CD4-positive, alpha-beta T cell treated with Interleukin-1 beta for 1 hour (primary cell): ENCODE results near the gene MRPL4.

Experiments
- DNase-seq, 2 donors: peaks; one replicate each; pipeline ENCODE4 v3.0.0-alpha.2; 2020 to 2022

The MRPL4 gene

GRCh38 chr19:10290357-10290875 lies 38.4 kb downstream of the MRPL4 start:
- DNase-seq, result no peak

GRCh38 chr19:10290876-10291553 lies 39.0 kb downstream of the MRPL4 start:
- DNase-seq, result peak; percentile 62 to 69

GRCh38 chr19:10291554-10292205 lies 39.7 kb downstream of the MRPL4 start:
- no peak for DNase-seq

GRCh38 chr19:10292206-10292788 lies 40.3 kb downstream of the MRPL4 start:
- peak; percentile 75 to 76 for DNase-seq

- DNase-seq, result no peak
Measured at GRCh38 chr19:10292789-10293636, 41.0 kb downstream of the MRPL4 start.

GRCh38 chr19:10293637-10294367 lies 41.8 kb downstream of the MRPL4 start:
- no peak for DNase-seq

- no peak for DNase-seq
Measured at GRCh38 chr19:10294368-10294697, 42.3 kb downstream of the MRPL4 start.

GRCh38 chr19:10295305-10295846 lies 43.4 kb downstream of the MRPL4 start:
- peak; percentile 83 to 84 for DNase-seq

GRCh38 chr19:10295847-10296591 lies 44.0 kb downstream of the MRPL4 start:
- no peak for DNase-seq

- DNase-seq, result no peak
Measured at GRCh38 chr19:10299545-10300458, 47.8 kb downstream of the MRPL4 start.

- peak in 1 of 2 donors; percentile 56 for DNase-seq
Measured at GRCh38 chr19:10305139-10305806, 53.3 kb downstream of the MRPL4 start.

- DNase-seq, result no peak
Measured at GRCh38 chr19:10306327-10306726, 54.3 kb downstream of the MRPL4 start.

GRCh38 chr19:10309423-10309822 lies 57.4 kb downstream of the MRPL4 start, which contains the start of gene ZGLP1:
Gene ZGLP1 (minus strand): TSS chr19:10309815.
- DNase-seq, result no peak
